H1 (cell line): ENCODE measurements around the gene SCGN. TPM values are rescaled to one million over a fixed set of nuclear protein-coding genes. Genes with fewer than 3 reads are reported as not detected.

Source experiments
- GABPA ChIP-seq: IDR thresholded peaks from 2 replicates; pipeline ENCODE4 v1.6.1; 2011; ENCODE audit warnings: mild to moderate bottlenecking, low read length, moderate library complexity, borderline replicate concordance; ENCODE audit not compliant: insufficient read depth
- PHF8 ChIP-seq: fragments of 200-600 bp; sonication (generic); conservative IDR thresholded peaks from 2 replicates; pipeline ENCODE4 v1.7.1; 2012; ENCODE audit warnings: low read depth, mild to moderate bottlenecking, inconsistent platforms, low read length, moderate library complexity
- USF2 ChIP-seq: IDR thresholded peaks from 2 replicates; pipeline ENCODE4 v1.6.1; 2011; ENCODE audit warnings: low read length, improper control_type of control experiment
- polyA plus RNA-seq, 7 experiments: library from polyadenylated mRNA; depleted of rRNA in 3 of 7; stranded (reverse) in 5 of 7; unstranded in 2 of 7; fragments of >200 nt in 5 of 7; fragments of 200-250 nt in 2 of 7; gene quantifications; 1 replicate in 5 of 7; 2 replicates in 1 of 7; 4 replicates in 1 of 7; pipeline versions ENCODE4 v1.2.1 to v1.2.3, GENCODE V29; 2011 to 2013; ENCODE audit warnings: missing spikeins in 2 of 7, mixed read lengths in 2 of 7
- total RNA-seq: library from RNA; stranded (reverse); fragmentation: NEBNext Ultra II Directional; extraction: Animal tissue kit (Norgen Biotek cat#: 25700); gene quantifications from 2 replicates; pipeline ENCODE4 v1.2.1, GENCODE V29; 2021
- TF ChIP-seq, protein P1 (sequence below): fragments of 300-600 bp; sonication (generic); IDR thresholded peaks from 2 replicates; pipeline ENCODE4 v1.7.1; 2012; ENCODE audit warnings: low read length, moderate library complexity, mild to moderate bottlenecking, inconsistent platforms; ENCODE audit not compliant: insufficient replicate concordance
- TF ChIP-seq, protein P2 (sequence below): IDR thresholded peaks from 2 replicates; pipeline ENCODE4 v1.6.1; 2012; ENCODE audit warnings: inconsistent platforms

SCGN gene
- total and polyA plus RNA-seq, 2 of the 8 experiments (the other 6 are each of a cell fraction or from before 2014, with no cell fraction given) = not detected

DNA sequence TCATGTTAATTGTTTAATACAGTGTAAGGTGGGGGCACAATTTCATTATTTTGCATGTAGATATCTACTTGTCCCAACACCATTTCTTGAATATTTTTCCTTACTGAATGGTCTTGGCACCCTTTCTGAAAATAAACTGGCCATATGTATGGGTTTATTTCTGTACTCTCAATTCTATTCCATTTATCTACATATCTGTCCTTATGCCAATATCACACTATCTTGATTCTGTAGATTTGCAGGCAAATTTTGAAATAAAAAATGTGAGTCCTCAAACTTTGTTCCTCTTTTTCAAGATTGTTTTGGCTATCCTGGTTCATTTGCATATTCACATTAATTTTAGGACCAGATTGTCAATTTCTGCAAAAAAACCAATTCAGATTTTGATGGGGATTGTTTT is 34.8 kb downstream of the SCGN start (continued):
- TF ChIP-seq, protein P1, sequence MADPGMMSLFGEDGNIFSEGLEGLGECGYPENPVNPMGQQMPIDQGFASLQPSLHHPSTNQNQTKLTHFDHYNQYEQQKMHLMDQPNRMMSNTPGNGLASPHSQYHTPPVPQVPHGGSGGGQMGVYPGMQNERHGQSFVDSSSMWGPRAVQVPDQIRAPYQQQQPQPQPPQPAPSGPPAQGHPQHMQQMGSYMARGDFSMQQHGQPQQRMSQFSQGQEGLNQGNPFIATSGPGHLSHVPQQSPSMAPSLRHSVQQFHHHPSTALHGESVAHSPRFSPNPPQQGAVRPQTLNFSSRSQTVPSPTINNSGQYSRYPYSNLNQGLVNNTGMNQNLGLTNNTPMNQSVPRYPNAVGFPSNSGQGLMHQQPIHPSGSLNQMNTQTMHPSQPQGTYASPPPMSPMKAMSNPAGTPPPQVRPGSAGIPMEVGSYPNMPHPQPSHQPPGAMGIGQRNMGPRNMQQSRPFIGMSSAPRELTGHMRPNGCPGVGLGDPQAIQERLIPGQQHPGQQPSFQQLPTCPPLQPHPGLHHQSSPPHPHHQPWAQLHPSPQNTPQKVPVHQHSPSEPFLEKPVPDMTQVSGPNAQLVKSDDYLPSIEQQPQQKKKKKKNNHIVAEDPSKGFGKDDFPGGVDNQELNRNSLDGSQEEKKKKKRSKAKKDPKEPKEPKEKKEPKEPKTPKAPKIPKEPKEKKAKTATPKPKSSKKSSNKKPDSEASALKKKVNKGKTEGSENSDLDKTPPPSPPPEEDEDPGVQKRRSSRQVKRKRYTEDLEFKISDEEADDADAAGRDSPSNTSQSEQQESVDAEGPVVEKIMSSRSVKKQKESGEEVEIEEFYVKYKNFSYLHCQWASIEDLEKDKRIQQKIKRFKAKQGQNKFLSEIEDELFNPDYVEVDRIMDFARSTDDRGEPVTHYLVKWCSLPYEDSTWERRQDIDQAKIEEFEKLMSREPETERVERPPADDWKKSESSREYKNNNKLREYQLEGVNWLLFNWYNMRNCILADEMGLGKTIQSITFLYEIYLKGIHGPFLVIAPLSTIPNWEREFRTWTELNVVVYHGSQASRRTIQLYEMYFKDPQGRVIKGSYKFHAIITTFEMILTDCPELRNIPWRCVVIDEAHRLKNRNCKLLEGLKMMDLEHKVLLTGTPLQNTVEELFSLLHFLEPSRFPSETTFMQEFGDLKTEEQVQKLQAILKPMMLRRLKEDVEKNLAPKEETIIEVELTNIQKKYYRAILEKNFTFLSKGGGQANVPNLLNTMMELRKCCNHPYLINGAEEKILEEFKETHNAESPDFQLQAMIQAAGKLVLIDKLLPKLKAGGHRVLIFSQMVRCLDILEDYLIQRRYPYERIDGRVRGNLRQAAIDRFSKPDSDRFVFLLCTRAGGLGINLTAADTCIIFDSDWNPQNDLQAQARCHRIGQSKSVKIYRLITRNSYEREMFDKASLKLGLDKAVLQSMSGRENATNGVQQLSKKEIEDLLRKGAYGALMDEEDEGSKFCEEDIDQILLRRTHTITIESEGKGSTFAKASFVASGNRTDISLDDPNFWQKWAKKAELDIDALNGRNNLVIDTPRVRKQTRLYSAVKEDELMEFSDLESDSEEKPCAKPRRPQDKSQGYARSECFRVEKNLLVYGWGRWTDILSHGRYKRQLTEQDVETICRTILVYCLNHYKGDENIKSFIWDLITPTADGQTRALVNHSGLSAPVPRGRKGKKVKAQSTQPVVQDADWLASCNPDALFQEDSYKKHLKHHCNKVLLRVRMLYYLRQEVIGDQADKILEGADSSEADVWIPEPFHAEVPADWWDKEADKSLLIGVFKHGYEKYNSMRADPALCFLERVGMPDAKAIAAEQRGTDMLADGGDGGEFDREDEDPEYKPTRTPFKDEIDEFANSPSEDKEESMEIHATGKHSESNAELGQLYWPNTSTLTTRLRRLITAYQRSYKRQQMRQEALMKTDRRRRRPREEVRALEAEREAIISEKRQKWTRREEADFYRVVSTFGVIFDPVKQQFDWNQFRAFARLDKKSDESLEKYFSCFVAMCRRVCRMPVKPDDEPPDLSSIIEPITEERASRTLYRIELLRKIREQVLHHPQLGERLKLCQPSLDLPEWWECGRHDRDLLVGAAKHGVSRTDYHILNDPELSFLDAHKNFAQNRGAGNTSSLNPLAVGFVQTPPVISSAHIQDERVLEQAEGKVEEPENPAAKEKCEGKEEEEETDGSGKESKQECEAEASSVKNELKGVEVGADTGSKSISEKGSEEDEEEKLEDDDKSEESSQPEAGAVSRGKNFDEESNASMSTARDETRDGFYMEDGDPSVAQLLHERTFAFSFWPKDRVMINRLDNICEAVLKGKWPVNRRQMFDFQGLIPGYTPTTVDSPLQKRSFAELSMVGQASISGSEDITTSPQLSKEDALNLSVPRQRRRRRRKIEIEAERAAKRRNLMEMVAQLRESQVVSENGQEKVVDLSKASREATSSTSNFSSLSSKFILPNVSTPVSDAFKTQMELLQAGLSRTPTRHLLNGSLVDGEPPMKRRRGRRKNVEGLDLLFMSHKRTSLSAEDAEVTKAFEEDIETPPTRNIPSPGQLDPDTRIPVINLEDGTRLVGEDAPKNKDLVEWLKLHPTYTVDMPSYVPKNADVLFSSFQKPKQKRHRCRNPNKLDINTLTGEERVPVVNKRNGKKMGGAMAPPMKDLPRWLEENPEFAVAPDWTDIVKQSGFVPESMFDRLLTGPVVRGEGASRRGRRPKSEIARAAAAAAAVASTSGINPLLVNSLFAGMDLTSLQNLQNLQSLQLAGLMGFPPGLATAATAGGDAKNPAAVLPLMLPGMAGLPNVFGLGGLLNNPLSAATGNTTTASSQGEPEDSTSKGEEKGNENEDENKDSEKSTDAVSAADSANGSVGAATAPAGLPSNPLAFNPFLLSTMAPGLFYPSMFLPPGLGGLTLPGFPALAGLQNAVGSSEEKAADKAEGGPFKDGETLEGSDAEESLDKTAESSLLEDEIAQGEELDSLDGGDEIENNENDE = no peak
- TF ChIP-seq USF2 (no peak), GABPA (no peak), PHF8 (no peak)
- TF ChIP-seq, protein P2, sequence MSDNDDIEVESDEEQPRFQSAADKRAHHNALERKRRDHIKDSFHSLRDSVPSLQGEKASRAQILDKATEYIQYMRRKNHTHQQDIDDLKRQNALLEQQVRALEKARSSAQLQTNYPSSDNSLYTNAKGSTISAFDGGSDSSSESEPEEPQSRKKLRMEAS = no peak
